Loucy (cell line): ENCODE results near the gene ZNF582.
A peak's percentile ranks its signal among the peaks of the same experiment; 100 is the strongest.

Source experiments
- EZH2phosphoT487 ChIP-seq: fragments of 200-600 bp; IDR thresholded peaks from 2 replicates; pipeline ENCODE4 v1.6.1; 2018; ENCODE audit warnings: antibody characterized with exemption, mild to moderate bottlenecking, moderate library complexity, borderline replicate concordance
- TF ChIP-seq, protein P1 (sequence below): fragments of 200-600 bp; sonication (generic); conservative IDR thresholded peaks from 2 replicates; pipeline ENCODE4 v1.5.1; 2014; ENCODE audit warnings: mild to moderate bottlenecking, antibody characterized with exemption, low read length

GRCh38 chr19:56333506-56333905 is 59.8 kb downstream of the ZNF582 start:
- TF ChIP-seq, protein P1, sequence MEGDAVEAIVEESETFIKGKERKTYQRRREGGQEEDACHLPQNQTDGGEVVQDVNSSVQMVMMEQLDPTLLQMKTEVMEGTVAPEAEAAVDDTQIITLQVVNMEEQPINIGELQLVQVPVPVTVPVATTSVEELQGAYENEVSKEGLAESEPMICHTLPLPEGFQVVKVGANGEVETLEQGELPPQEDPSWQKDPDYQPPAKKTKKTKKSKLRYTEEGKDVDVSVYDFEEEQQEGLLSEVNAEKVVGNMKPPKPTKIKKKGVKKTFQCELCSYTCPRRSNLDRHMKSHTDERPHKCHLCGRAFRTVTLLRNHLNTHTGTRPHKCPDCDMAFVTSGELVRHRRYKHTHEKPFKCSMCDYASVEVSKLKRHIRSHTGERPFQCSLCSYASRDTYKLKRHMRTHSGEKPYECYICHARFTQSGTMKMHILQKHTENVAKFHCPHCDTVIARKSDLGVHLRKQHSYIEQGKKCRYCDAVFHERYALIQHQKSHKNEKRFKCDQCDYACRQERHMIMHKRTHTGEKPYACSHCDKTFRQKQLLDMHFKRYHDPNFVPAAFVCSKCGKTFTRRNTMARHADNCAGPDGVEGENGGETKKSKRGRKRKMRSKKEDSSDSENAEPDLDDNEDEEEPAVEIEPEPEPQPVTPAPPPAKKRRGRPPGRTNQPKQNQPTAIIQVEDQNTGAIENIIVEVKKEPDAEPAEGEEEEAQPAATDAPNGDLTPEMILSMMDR = peak; percentile 90
- no peak for TF ChIP-seq EZH2phosphoT487
